Neural progenitor cell (in vitro differentiated cells): ENCODE measurements around the gene SLC39A2.

Source experiments
- EZH2 ChIP-seq: fragments of 200-600 bp; sonication (generic); IDR thresholded peaks from 2 replicates; pipeline ENCODE4 v1.6.1; 2017; ENCODE audit warnings: antibody characterized with exemption, mild to moderate bottlenecking, moderate library complexity
- TF ChIP-seq, protein P1 (sequence below): fragments of 200-600 bp; sonication (generic); IDR thresholded peaks from 2 replicates; pipeline ENCODE4 v1.5.1; 2017; ENCODE audit warnings: antibody characterized with exemption, mild to moderate bottlenecking

DNA sequence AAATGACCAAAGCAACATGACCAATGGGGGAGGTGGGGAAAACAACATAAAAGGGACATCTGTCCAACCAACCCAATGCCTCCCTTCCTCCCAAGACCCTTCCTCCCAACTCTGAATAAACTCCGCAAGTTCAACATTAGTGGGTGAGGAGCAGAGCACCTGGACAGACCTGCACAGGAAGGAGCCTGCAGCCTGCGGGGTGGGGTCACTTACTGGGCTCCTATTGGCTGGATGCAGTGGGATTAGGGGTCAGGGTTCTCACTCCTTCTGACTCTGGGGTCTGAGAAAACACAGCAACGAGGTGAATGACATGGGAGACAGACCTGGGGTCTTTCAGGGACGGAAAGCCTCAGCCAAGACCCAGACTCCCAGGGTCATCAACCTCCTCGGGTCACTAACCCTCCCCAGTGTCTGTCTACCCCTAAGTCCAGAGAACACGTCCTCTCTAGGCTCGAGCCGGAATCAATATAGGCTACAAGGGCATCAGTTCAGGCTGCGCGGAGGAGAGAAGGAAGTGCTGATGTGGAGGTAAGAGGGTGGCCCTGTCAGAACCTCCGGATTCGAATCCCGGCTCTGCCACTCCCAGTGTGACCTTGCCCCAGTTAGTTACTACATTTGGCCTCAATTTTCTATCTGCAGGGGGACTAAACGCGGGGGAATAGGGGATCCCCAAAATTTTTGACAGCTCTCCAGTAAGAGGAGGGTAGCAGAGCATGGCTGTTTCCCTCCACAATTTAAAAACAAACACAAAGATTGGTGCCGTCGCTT lies 24.9 kb downstream of the SLC39A2 start:
- TF ChIP-seq, protein P1, sequence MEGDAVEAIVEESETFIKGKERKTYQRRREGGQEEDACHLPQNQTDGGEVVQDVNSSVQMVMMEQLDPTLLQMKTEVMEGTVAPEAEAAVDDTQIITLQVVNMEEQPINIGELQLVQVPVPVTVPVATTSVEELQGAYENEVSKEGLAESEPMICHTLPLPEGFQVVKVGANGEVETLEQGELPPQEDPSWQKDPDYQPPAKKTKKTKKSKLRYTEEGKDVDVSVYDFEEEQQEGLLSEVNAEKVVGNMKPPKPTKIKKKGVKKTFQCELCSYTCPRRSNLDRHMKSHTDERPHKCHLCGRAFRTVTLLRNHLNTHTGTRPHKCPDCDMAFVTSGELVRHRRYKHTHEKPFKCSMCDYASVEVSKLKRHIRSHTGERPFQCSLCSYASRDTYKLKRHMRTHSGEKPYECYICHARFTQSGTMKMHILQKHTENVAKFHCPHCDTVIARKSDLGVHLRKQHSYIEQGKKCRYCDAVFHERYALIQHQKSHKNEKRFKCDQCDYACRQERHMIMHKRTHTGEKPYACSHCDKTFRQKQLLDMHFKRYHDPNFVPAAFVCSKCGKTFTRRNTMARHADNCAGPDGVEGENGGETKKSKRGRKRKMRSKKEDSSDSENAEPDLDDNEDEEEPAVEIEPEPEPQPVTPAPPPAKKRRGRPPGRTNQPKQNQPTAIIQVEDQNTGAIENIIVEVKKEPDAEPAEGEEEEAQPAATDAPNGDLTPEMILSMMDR, result no peak
- TF ChIP-seq EZH2, result no peak
